HG02943 (cell line): ENCODE data around the gene MDH2.
"Not testable (repeated sequence)": the region's sequence is repeated elsewhere in the genome, so short reads cannot be mapped to it uniquely, and the experiment has no call there.

Experiments
- ATAC-seq: cut with Tn5 transposase; IDR thresholded peaks from one replicate; pipeline ENCODE4 v1.9.1; 2021; ENCODE audit warnings: mild to moderate bottlenecking, low read depth, moderate library complexity; ENCODE audit not compliant: unreplicated experiment

Gene MDH2

GRCh38 chr7:76044375-76044865 lies 3.5 kb upstream of the MDH2 start:
- ATAC-seq = no peak

- ATAC-seq = no peak
These were observed 548 bp upstream of the MDH2 start for GRCh38 chr7:76047305-76047810.

GRCh38 chr7:76048668-76048988 lies 722 bp downstream of the MDH2 start:
- peak; percentile 11 for ATAC-seq

GRCh38 chr7:76049295-76049694 lies 1.4 kb downstream of the MDH2 start:
- ATAC-seq = no peak

GRCh38 chr7:76050545-76050944 lies 2.6 kb downstream of the MDH2 start:
- no peak for ATAC-seq

GRCh38 chr7:76051840-76052239 lies 3.9 kb downstream of the MDH2 start:
- ATAC-seq = no peak

GRCh38 chr7:76052681-76053080 lies 4.8 kb downstream of the MDH2 start:
- ATAC-seq = not testable (repeated sequence)

GRCh38 chr7:76053461-76053860 lies 5.6 kb downstream of the MDH2 start:
- no peak for ATAC-seq

GRCh38 chr7:76054123-76055120 lies 6.5 kb downstream of the MDH2 start:
- no peak for ATAC-seq

- ATAC-seq = no peak
These were observed 8.3 kb downstream of the MDH2 start for GRCh38 chr7:76056241-76056640.

- ATAC-seq = no peak
These were observed 9.4 kb downstream of the MDH2 start for GRCh38 chr7:76057103-76057812.

- no peak for ATAC-seq
These were observed 9.9 kb downstream of the MDH2 start for GRCh38 chr7:76057813-76058145.

- not testable (repeated sequence) for ATAC-seq
These were observed 10.8 kb downstream of the MDH2 start for GRCh38 chr7:76058745-76059144.

- ATAC-seq = no peak
These were observed 12.9 kb downstream of the MDH2 start for GRCh38 chr7:76060842-76061241.

- ATAC-seq = no peak
These were observed 14.3 kb downstream of the MDH2 start for GRCh38 chr7:76062254-76062653.

- ATAC-seq = no peak
These were observed 15.2 kb downstream of the MDH2 start for GRCh38 chr7:76063114-76063513.

GRCh38 chr7:76063525-76063924 lies 15.6 kb downstream of the MDH2 start:
- no peak for ATAC-seq

GRCh38 chr7:76064208-76064970 lies 16.5 kb downstream of the MDH2 start:
- no peak for ATAC-seq

GRCh38 chr7:76065016-76065612 lies 17.2 kb downstream of the MDH2 start:
- no peak for ATAC-seq
